ENCODE measurements around the gene IQCC.

The IQCC gene

DNA sequence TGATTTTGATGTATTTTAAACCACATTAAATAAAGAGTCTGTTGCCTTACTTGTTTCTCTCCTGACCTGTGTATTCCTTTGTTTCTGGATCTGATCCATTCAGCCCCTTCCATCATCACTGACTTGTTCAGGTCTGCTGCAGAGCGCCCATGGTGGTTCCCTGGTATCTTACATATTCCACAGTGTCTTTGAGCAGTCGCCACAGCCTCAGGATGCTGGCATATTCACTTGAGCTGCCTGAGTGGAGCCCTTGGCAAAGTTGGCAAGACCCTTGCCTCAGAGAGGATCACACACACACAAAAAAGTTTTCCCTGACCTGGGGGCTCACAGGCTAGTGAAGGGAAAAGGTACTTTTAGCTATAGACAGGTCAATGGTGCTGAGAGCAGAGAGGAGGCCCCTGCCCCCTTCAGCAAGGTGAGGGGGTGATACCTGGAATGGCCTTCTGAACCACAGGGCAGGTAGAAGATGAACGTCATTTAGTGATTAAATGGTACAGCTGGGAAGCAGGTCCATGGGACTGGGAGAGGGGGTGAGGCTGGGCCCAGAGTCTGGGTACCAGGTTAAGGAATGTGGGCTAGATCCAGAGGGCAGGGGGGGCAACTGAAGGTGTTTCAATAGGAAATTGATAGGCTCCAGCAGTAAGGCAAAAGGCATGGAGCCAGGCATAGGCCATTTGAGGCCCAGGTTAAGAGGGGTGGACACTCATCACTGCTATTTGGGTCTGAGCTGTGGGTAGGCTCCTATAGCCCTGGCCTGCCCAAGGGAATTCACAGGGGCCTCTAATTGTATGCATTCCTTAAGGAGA lies 7.0 kb upstream of the IQCC start:
- Histone ChIP-seq H3K4me3 (ENCODE audit: low read depth, low read length) (no peak overlapping the region), H3K4me1 (peaks cover 8% of the 10 kb centered on the region), H3K9me3 (no peaks in the 10 kb centered on the region), H3K36me3 (no peaks in the 10 kb centered on the region; the same call in 1 of the 2 replicates), H3K27me3 (no peaks in the 10 kb centered on the region)
- TF ChIP-seq, protein P1, sequence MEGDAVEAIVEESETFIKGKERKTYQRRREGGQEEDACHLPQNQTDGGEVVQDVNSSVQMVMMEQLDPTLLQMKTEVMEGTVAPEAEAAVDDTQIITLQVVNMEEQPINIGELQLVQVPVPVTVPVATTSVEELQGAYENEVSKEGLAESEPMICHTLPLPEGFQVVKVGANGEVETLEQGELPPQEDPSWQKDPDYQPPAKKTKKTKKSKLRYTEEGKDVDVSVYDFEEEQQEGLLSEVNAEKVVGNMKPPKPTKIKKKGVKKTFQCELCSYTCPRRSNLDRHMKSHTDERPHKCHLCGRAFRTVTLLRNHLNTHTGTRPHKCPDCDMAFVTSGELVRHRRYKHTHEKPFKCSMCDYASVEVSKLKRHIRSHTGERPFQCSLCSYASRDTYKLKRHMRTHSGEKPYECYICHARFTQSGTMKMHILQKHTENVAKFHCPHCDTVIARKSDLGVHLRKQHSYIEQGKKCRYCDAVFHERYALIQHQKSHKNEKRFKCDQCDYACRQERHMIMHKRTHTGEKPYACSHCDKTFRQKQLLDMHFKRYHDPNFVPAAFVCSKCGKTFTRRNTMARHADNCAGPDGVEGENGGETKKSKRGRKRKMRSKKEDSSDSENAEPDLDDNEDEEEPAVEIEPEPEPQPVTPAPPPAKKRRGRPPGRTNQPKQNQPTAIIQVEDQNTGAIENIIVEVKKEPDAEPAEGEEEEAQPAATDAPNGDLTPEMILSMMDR (IDR thresholded peaks at IDR 0.05; ENCODE audit: low read depth, low read length) = no peak
- no peak for DNase-seq

DNA sequence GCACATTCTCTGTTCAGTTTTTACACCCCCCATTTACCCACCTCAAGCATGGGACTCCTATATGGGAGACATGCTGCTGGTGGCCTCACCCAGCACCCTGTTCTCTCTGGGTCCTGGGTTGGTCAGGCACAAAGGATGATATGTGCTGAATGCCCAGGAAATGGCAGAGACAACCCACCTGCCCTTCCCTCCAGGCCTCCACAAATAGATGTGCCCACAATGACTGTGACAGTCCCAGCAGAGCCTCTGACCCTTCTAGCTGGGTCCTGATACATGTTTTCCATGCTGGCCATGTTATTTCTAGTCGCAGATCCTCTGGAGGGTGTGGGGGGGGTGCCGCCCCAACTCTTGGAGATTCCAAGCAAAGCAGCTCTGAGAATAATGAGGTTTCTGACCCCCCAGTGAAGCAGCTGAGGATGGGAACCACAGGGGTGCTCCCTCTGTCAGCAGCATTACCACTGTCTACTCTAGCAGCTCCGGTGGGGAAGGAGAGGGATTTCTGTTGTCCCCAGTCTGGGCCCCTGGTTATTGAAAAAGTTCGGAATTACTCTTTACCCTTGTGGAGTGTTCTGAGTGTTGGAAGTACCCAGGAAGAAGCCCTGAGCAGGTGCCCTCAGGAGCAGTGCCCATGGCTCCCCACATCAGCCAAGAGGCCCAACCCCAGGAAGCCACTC lies 6.3 kb upstream of the IQCC start:
- TF ChIP-seq, protein P1 (IDR thresholded peaks at IDR 0.05; ENCODE audit: low read depth, low read length) = no peak
- Histone ChIP-seq H3K9me3 (no peaks in the 10 kb centered on the region), H3K36me3 (no peaks in the 10 kb centered on the region; the same call in 1 of the 2 replicates), H3K27me3 (no peaks in the 10 kb centered on the region), H3K4me1 (peaks cover 8% of the 10 kb centered on the region), H3K4me3 (ENCODE audit: low read depth, low read length) (no peak overlapping the region)
- DNase-seq = no peak

DNA sequence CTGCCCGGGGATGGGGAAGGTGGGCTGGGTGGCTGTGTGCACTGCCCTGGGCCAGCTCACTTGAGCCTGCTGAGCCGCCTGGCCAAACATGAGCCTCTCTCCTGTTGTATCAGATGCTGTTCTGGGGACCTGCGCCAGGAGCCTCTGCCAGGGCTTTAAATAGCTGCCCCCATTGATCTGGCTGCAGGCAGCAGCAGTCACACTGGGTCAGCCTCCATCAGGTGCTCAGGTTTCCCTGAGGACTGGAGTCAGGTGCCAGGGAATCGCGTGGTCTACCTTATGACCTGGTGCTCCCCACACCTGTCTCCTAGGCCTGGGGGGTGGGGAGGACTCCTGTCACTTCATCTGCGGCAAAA lies 5.8 kb upstream of the IQCC start:
- H3K27me3 ChIP-seq = no peaks in the 10 kb centered on the region
- peak overlapping the region; percentile 70 for H3K4me3 ChIP-seq (ENCODE audit: low read depth, low read length)
- TF ChIP-seq, protein P1 (IDR thresholded peaks at IDR 0.05; ENCODE audit: low read depth, low read length) = no peak
- peaks cover 8% of the 10 kb centered on the region for H3K4me1 ChIP-seq
- no peaks in the 10 kb centered on the region for H3K9me3 ChIP-seq
- H3K36me3 ChIP-seq = no peaks in the 10 kb centered on the region; the same call in 1 of the 2 replicates
- DNase-seq = no peak

DNA sequence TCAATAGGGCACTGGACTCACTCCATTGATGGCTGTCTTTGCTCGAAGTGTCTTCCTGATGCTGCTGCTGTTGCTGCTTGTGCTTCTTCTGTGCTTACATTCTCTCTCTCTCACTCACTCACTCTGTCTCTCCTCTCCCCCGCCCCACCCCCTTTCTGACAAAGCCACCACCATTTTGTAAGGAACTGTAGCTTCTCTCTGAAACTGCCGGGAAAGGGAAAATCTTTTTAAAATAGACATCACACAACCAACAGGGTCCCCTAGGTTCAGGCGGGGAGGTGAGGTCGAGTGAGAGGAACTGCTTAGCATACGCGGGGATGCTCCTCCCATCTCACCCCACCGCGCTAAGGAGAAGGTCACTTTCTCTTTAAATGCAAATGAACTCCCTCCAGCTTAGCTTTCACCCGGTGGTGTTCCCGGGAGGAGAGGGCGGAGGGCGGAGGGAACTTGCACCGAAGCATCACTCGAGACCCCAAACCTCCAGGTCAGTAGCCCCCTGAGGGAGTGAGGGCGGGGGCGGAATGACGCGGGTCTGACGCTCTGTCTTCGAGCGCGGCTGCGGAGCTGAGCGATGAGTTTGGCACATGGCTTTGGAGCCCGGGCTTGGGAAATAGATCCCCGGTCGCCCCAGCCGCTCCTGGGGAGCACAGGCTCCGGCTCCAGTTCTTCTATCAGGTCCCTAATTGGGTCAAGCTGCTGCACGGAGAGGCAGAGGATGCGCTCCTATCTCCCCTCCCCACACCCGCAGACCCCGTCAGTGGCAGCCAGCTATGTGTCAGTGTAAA lies 5.1 kb upstream of the IQCC start, which contains the start of gene CCDC28B:
Gene CCDC28B (plus strand): TSS at position 370 of the 785 bp plus-strand sequence. CDS start 1,341 bp downstream, outside the sequence.
- no peaks in the 10 kb centered on the region for H3K27me3 ChIP-seq
- H3K4me1 ChIP-seq = peaks cover 8% of the 10 kb centered on the region
- no peaks in the 10 kb centered on the region for H3K9me3 ChIP-seq
- DNase-seq = peak; percentile 56
- H3K36me3 ChIP-seq = no peaks in the 10 kb centered on the region; the same call in 1 of the 2 replicates
- H3K4me3 ChIP-seq (ENCODE audit: low read depth, low read length) = peak within 1 kb of the TSS; percentile 70
- TF ChIP-seq, protein P1 (IDR thresholded peaks at IDR 0.05; ENCODE audit: low read depth, low read length) = no peak

DNA sequence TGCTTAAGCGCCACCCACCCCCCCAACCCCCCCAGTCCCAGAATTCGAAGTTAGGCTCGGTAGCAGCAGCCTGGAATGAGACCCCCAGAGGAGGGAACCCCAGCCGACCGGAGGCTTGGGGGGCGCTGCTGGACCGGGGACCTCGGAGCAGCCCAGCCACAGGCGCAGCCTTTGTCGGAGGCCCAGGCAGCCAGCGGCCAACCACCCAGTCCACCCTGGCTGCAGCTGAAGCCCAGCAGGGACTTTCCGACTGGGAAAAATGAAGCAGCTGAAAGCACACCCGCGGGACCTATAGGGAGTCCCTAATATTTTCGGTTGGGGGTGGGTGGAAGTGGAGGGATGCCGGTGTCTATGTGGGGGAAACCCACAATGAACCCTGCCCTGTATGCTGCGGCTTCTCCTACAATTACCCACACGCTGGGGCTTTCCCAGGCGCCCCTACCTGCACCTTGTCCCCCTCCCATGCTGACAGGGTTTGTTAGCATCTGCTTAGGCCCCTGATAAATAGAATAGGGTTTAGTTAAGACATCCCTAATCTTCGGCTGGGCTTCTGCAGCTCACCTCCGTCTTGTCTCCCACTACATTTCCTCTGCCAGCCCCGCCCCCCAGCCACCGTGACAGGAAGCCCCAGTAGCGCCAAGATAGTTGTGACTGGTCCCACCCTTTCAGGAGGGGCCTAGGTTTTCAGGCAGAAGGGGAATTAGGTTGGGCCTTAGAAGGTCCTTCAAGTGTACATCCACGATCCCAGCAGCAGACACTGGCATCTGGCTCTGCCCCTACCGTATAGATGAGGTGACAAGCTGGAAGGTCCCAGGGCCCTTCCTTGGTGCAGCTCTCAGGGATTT lies 4.2 kb upstream of the IQCC start:
- no peaks in the 10 kb centered on the region; the same call in 1 of the 2 replicates for H3K36me3 ChIP-seq
- TF ChIP-seq, protein P1 (IDR thresholded peaks at IDR 0.05; ENCODE audit: low read depth, low read length) = no peak
- no peaks in the 10 kb centered on the region for H3K9me3 ChIP-seq
- DNase-seq = peak; percentile 41
- no peaks in the 10 kb centered on the region for H3K27me3 ChIP-seq
- peak overlapping the region; percentile 70 for H3K4me3 ChIP-seq (ENCODE audit: low read depth, low read length)
- peaks cover 8% of the 10 kb centered on the region for H3K4me1 ChIP-seq

Data from BE2C (cell line).